Lung (tissue), 12 donors: ENCODE measurements around the gene HSPA12B. TPM values are rescaled to one million over a fixed set of nuclear protein-coding genes. Genes with fewer than 3 reads are reported as not detected.

Source experiments
- ATAC-seq: fragments of 200-7000 bp; cut with Tn5 transposase; one replicate; pipeline ENCODE4 v1.9.1; 2020; ENCODE audit warnings: moderate number of reproducible peaks; ENCODE audit not compliant: insufficient read depth, low FRiP score
- DNase-seq, 3 donors: peaks; one replicate each; pipeline ENCODE4 v3.0.0-alpha.2; 2013 to 2017
- H3K27ac ChIP-seq, 2 donors: one replicate each; pipeline ENCODE4 v1.5.1; 2013; ENCODE audit warnings: mild to moderate bottlenecking in 2 of 2, moderate library complexity in 2 of 2, control low read depth in 1 of 2, inconsistent platforms in 1 of 2, low read depth in 1 of 2, low read length in 1 of 2
- H3K27me3 ChIP-seq, 3 donors: one replicate each; pipeline ENCODE4 v1.5.1; 2013; ENCODE audit warnings: low read length in 2 of 3; ENCODE audit not compliant: control insufficient read depth in 3 of 3, insufficient read depth in 3 of 3
- H3K36me3 ChIP-seq, 4 donors: one replicate each; pipeline ENCODE4 v1.5.1; 2013; ENCODE audit warnings: low read length in 4 of 4, mild to moderate bottlenecking in 1 of 4, moderate library complexity in 1 of 4; ENCODE audit not compliant: control insufficient read depth in 4 of 4, insufficient read depth in 4 of 4
- H3K4me1 ChIP-seq, 5 donors: one replicate each; pipeline ENCODE4 v1.5.1; 2013; ENCODE audit warnings: low read length in 5 of 5, mild to moderate bottlenecking in 2 of 5, moderate library complexity in 1 of 5; ENCODE audit not compliant: control insufficient read depth in 5 of 5, insufficient read depth in 5 of 5
- H3K4me3 ChIP-seq: one replicate; pipeline ENCODE4 v1.5.1; 2013; ENCODE audit warnings: mild to moderate bottlenecking, control low read depth, moderate library complexity
- H3K9ac ChIP-seq, 2 donors: one replicate each; pipeline ENCODE4 v1.5.1; 2013; ENCODE audit warnings: low read length in 2 of 2, control low read depth in 1 of 2; ENCODE audit not compliant: insufficient read depth in 1 of 2
- H3K9me3 ChIP-seq, 4 donors: one replicate each; pipeline ENCODE4 v1.5.1; 2013; ENCODE audit warnings: low read length in 3 of 4, mild to moderate bottlenecking in 1 of 4, moderate library complexity in 1 of 4; ENCODE audit not compliant: control insufficient read depth in 4 of 4, insufficient read depth in 3 of 4
- CTCF ChIP-seq: IDR thresholded peaks from 2 replicates; pipeline ENCODE4 v1.5.1; 2012; ENCODE audit warnings: mild to moderate bottlenecking; ENCODE audit errors: control extremely low read depth, extremely low read depth
- WGBS, 2 donors: extraction: QIAGEN DNeasy Blood & Tissue Kit; methylation state at CpG; one replicate each; pipeline ENCODE4 v1.1.7; 2013; 5-methylcytosine and 5-hydroxymethylcytosine counted together
- polyA plus RNA-seq, 2 donors: library from polyadenylated mRNA; stranded (reverse); fragments of 200-250 nt; gene quantifications; one replicate each; pipeline ENCODE4 v1.2.1, GENCODE V29; 2013
- total RNA-seq, 2 donors: library from RNA; depleted of rRNA in 1 of 2; stranded (reverse); fragments of >200 nt in 1 of 2; gene quantifications; one replicate each; pipeline ENCODE4 v1.2.1, GENCODE V29; 2014 to 2021
- donor health status: control.
- donor health status: control.
- donor health status: Bipolar disorder and iron deficiency.
- donor health status: healthy.
- donor health status: DM: yes; HTN: yes; CAD: no.

The HSPA12B gene
- total and polyA plus RNA-seq, 4 donors, result 11.4 to 28.3 (median 19.9) TPM

- H3K4me1 ChIP-seq, result peaks cover 0 to 49% (median 14%) of the 10 kb centered on the region in 5 donors
- no peak for ATAC-seq
Measured at GRCh38 chr20:3734111-3734843, 1.8 kb downstream of the HSPA12B start.

GRCh38 chr20:3735768-3736167 lies 3.3 kb downstream of the HSPA12B start:
- WGBS, 2 donors, result 76 to 79% methylated on average over 4 of the region's 4 CpGs
- DNase-seq (no peak), ATAC-seq (no peak)
- Histone ChIP-seq H3K9me3 (no peaks in the 10 kb centered on the region), H3K27me3 (no peaks in the 10 kb centered on the region), H3K9ac (no peak overlapping the region), H3K27ac (no peak overlapping the region), H3K36me3 (peaks cover 0 to 6% (median 3%) of the 10 kb centered on the region in 4 donors), H3K4me3 (no peak overlapping the region), H3K4me1 (peaks cover 0 to 55% (median 17%) of the 10 kb centered on the region in 5 donors)
- no peak for TF ChIP-seq CTCF

More at GRCh38 chr20:3734111-3734843, 1.8 kb downstream of the HSPA12B start:
- peak in 1 of 3 donors; percentile 35 for DNase-seq
- 50 to 70% methylated on average over 12 of the region's 12 CpGs for WGBS, 2 donors
- Histone ChIP-seq H3K27ac (peak overlapping the region; percentile 61 to 70), H3K9ac (no peak overlapping the region), H3K36me3 (peaks cover 0 to 6% (median 3%) of the 10 kb centered on the region in 4 donors), H3K4me3 (no peak overlapping the region), H3K9me3 (no peaks in the 10 kb centered on the region), H3K27me3 (peaks cover 0 to 2% (median 0%) of the 10 kb centered on the region in 3 donors)
- TF ChIP-seq CTCF, result no peak

GRCh38 chr20:3738111-3739053 lies 5.9 kb downstream of the HSPA12B start:
- Histone ChIP-seq H3K4me3 (no peak overlapping the region), H3K27ac (peak overlapping the region in 1 of 2 donors; percentile 43), H3K27me3 (no peaks in the 10 kb centered on the region), H3K9ac (no peak overlapping the region), H3K4me1 (peaks cover 0 to 35% (median 16%) of the 10 kb centered on the region in 5 donors), H3K9me3 (no peaks in the 10 kb centered on the region), H3K36me3 (peaks cover 0 to 6% (median 4%) of the 10 kb centered on the region in 4 donors)
- no peak for TF ChIP-seq CTCF
- ATAC-seq, result no peak
- DNase-seq, result no peak
- 47 to 65% methylated on average over 11 of the region's 11 CpGs for WGBS, 2 donors
